Right renal pelvis (tissue), 4 donors: Measurements from ENCODE around the gene PCDHB16. TPM values are rescaled to one million over a fixed set of nuclear protein-coding genes. Genes with fewer than 3 reads are reported as not detected.
"Not testable (repeated sequence)": the region's sequence is repeated elsewhere in the genome, so short reads cannot be mapped to it uniquely, and the experiment has no call there.

ENCODE experiments used
- DNase-seq, 4 donors: peaks; one replicate each; pipeline ENCODE4 v3.0.0-alpha.2; 2013; ENCODE audit warnings: low read depth in 4 of 4, low spot score in 3 of 4, missing footprints in 1 of 4
- polyA plus RNA-seq, 4 donors: library from polyadenylated mRNA; unstranded; fragments of 120-200 nt; gene quantifications; one replicate each; pipeline ENCODE4 v1.2.1, GENCODE V29; 2013; ENCODE audit not compliant: insufficient read length in 4 of 4

Gene PCDHB16
- polyA plus RNA-seq, 4 donors: 3.5 to 7.7 (median 5.2) TPM

DNA sequence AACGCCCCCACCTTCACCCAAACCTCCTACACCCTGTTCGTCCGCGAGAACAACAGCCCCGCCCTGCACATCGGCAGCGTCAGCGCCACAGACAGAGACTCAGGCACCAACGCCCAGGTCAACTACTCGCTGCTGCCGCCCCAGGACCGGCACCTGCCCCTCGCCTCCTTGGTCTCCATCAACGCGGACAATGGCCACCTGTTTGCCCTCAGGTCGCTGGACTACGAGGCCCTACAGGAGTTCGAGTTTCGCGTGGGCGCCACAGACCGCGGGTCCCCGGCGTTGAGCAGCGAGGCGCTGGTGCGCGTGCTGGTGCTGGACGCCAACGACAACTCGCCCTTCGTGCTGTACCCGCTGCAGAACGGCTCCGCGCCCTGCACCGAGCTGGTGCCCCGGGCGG lies 42.7 kb downstream of the PCDHB16 start:
- not testable (repeated sequence) for DNase-seq

DNA sequence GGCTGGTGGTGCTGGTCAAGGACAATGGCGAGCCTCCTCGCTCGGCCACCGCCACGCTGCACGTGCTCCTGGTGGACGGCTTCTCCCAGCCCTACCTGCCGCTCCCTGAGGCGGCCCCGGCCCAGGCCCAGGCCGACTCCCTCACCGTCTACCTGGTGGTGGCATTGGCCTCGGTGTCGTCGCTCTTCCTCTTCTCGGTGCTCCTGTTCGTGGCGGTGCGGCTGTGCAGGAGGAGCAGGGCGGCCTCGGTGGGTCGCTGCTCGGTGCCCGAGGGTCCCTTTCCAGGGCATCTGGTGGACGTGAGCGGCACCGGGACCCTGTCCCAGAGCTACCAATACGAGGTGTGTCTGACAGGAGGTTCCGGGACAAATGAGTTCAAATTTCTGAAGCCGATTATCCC lies 43.2 kb downstream of the PCDHB16 start:
- DNase-seq: not testable (repeated sequence)

DNA sequence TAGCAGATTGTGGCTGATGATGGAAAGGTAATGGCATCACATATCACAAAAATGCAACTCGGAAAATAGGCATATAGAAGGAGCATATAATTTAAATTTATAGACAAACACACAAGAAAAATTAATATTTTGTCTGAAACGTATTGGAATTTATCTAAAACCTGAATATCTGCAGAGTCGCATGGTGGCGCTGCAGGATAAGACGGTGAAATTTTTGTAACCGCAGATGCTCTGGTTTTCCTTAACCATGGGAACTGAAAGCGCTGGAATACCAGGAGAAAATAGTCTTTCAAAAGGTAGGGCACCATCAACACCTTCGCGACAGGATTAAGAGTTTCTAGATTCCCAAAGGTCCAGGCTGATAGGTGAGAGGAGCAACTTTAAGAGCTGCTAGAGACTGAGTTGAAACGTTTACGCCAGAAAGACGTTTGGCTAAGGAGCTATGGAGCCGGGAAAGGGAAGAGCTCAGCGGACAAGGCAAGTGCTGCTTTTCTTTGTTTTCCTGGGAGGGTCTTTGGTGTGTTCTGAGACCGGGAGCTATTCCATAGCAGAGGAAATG lies 52.0 kb downstream of the PCDHB16 start:
- no peak for DNase-seq

Other genes starting within 250 kb of the PCDHB16 start
- gene PCDHAC2, start 215.9 kb upstream of the PCDHB16 start, polyA plus RNA-seq: under 1 TPM; 0.45 to 0.70 (median 0.59) TPM
- gene PCDHB1, start 131.0 kb upstream of the PCDHB16 start, polyA plus RNA-seq: under 1 TPM; 0.05 to 0.13 (median 0.08) TPM
- gene PCDHB2, start 87.8 kb upstream of the PCDHB16 start, polyA plus RNA-seq: 1 to 10 TPM; 3.9 to 7.7 (median 4.9) TPM
- 1 to 10 TPM; 2.5 to 4.7 (median 3.4) TPM for gene PCDHB3, start 81.9 kb upstream of the PCDHB16 start, polyA plus RNA-seq
- gene PCDHB4, start 60.6 kb upstream of the PCDHB16 start, polyA plus RNA-seq: 1 to 10 TPM; 1.5 to 2.8 (median 2.1) TPM
- 1 to 10 TPM; 7.0 to 9.9 (median 8.2) TPM for gene PCDHB5, start 47.2 kb upstream of the PCDHB16 start, polyA plus RNA-seq
- 1 to 10 TPM; 3.0 to 4.0 (median 3.4) TPM for gene PCDHB6, start 32.3 kb upstream of the PCDHB16 start, polyA plus RNA-seq
- gene PCDHB7, start 9.7 kb upstream of the PCDHB16 start, polyA plus RNA-seq: 1 to 10 TPM; 4.9 to 6.2 (median 5.9) TPM
- gene PCDHB8, start 4.6 kb upstream of the PCDHB16 start, polyA plus RNA-seq: 1 to 10 TPM; 1.3 to 3.9 (median 2.6) TPM
- 1 to 10 TPM; 3.2 to 6.3 (median 3.8) TPM for gene PCDHB9, start 4.8 kb downstream of the PCDHB16 start, polyA plus RNA-seq
- 1 to 10 TPM; 6.5 to 9.4 (median 7.7) TPM for gene PCDHB10, start 10.0 kb downstream of the PCDHB16 start, polyA plus RNA-seq
- 1 to 10 TPM; 4.8 to 6.3 (median 5.1) TPM for gene PCDHB11, start 17.2 kb downstream of the PCDHB16 start, polyA plus RNA-seq
- 1 to 10 TPM; 4.6 to 6.5 (median 5.5) TPM for gene PCDHB12, start 26.3 kb downstream of the PCDHB16 start, polyA plus RNA-seq
- 1 to 10 TPM; 5.6 to 6.8 (median 6.3) TPM for gene PCDHB13, start 31.5 kb downstream of the PCDHB16 start, polyA plus RNA-seq
- gene PCDHB14, start 41.0 kb downstream of the PCDHB16 start, polyA plus RNA-seq: 10 to 100 TPM in 1 of 4 donors, 1 to 10 TPM in 3; 8.1 to 11.2 (median 8.8) TPM
- 10 to 100 TPM; 14.7 to 17.0 (median 16.0) TPM for gene PCDHB15, start 63.0 kb downstream of the PCDHB16 start, polyA plus RNA-seq
- gene SLC25A2, start 121.7 kb downstream of the PCDHB16 start, polyA plus RNA-seq: under 1 TPM in 1 of 4 donors, not detected in 3; 0.04 TPM
- gene TAF7, start 138.4 kb downstream of the PCDHB16 start, polyA plus RNA-seq: 100 to 1,000 TPM; 146 to 183 (median 171) TPM
- gene PCDHGA1, start 148.1 kb downstream of the PCDHB16 start, polyA plus RNA-seq: 1 to 10 TPM in 2 of 4 donors, under 1 TPM in 2; 0.74 to 1.3 (median 0.96) TPM
- gene PCDHGA2, start 156.4 kb downstream of the PCDHB16 start, polyA plus RNA-seq: 1 to 10 TPM; 5.8 to 7.7 (median 6.1) TPM
- gene PCDHGA3, start 161.4 kb downstream of the PCDHB16 start, polyA plus RNA-seq: 1 to 10 TPM; 2.2 to 4.2 (median 3.1) TPM
- gene PCDHGB1, start 167.7 kb downstream of the PCDHB16 start, polyA plus RNA-seq: 1 to 10 TPM; 1.3 to 2.4 (median 2.0) TPM
- gene PCDHGA4, start 172.6 kb downstream of the PCDHB16 start, polyA plus RNA-seq: 1 to 10 TPM; 2.3 to 3.1 (median 2.5) TPM
- 1 to 10 TPM; 3.4 to 4.7 (median 3.9) TPM for gene PCDHGB2, start 177.6 kb downstream of the PCDHB16 start, polyA plus RNA-seq
- 1 to 10 TPM; 2.2 to 3.0 (median 2.5) TPM for gene PCDHGA5, start 181.8 kb downstream of the PCDHB16 start, polyA plus RNA-seq
- 1 to 10 TPM; 1.7 to 2.3 (median 2.0) TPM for gene PCDHGB3, start 187.9 kb downstream of the PCDHB16 start, polyA plus RNA-seq
- gene PCDHGA6, start 191.5 kb downstream of the PCDHB16 start, polyA plus RNA-seq: 1 to 10 TPM; 5.4 to 9.1 (median 6.5) TPM
- gene PCDHGA7, start 200.4 kb downstream of the PCDHB16 start, polyA plus RNA-seq: 1 to 10 TPM; 2.1 to 2.8 (median 2.2) TPM
- 1 to 10 TPM; 4.3 to 6.6 (median 6.0) TPM for gene PCDHGB4, start 205.3 kb downstream of the PCDHB16 start, polyA plus RNA-seq
- gene PCDHGA8, start 210.2 kb downstream of the PCDHB16 start, polyA plus RNA-seq: under 1 TPM; 0.30 to 0.52 (median 0.32) TPM
- 10 to 100 TPM in 1 of 4 donors, 1 to 10 TPM in 3; 9.4 to 11.0 (median 9.7) TPM for gene PCDHGB5, start 215.6 kb downstream of the PCDHB16 start, polyA plus RNA-seq
- 1 to 10 TPM; 5.5 to 6.5 (median 6.0) TPM for gene PCDHGA9, start 220.4 kb downstream of the PCDHB16 start, polyA plus RNA-seq
- 1 to 10 TPM; 7.0 to 8.3 (median 8.2) TPM for gene PCDHGB6, start 225.6 kb downstream of the PCDHB16 start, polyA plus RNA-seq
- 1 to 10 TPM; 3.7 to 3.9 (median 3.9) TPM for gene PCDHGA10, start 230.6 kb downstream of the PCDHB16 start, polyA plus RNA-seq
- 10 to 100 TPM; 15.4 to 16.6 (median 15.9) TPM for gene PCDHGB7, start 235.3 kb downstream of the PCDHB16 start, polyA plus RNA-seq
- 1 to 10 TPM; 4.4 to 5.5 (median 4.9) TPM for gene PCDHGA11, start 238.7 kb downstream of the PCDHB16 start, polyA plus RNA-seq
- gene PCDHGA12, start 248.1 kb downstream of the PCDHB16 start, polyA plus RNA-seq: 1 to 10 TPM in 3 of 4 donors, under 1 TPM in 1; 0.97 to 2.1 (median 1.7) TPM